Measurements from ENCODE around the gene DNMT3L. TPM values are rescaled to one million over a fixed set of nuclear protein-coding genes. Genes with fewer than 3 reads are reported as not detected.

DNMT3L gene
- total RNA-seq, 1 donor from 2014 or later, result not detected

DNA sequence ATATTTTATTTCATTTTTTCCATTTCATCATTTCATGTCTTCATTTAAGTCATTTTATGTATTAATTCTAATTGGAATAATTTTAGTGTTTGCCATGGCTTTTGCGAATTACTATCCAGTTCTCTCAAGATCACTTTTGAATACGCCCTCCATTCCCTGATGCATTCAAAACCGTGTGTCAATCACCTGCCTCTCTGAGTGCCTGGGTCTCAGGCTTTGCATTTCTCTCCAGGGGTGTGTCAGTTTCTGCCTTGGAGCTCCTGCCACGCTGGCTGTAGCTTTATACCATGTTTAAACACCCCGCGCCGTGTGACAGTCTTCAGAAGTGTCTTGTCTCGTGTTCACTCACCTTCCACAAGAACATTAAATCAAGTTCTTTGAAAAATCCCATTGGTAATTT, 7.4 kb upstream of the DNMT3L start:
- no peak for TF ChIP-seq CTCF (conservative IDR thresholded peaks at IDR 0.05)
- Mint-ChIP-seq H3K4me3 (no peak overlapping the region), H3K36me3 (ENCODE audit: low read depth) (no peaks in the 10 kb centered on the region), H3K4me1 (no peaks in the 10 kb centered on the region), H3K27ac (ENCODE audit: unreplicated experiment) (no peak overlapping the region), H3K9me3 (no peaks in the 10 kb centered on the region), H3K27me3 (ENCODE audit: low read depth) (no peaks in the 10 kb centered on the region)
- DNase-seq (ENCODE audit: low read depth, low spot score), result no peak

DNA sequence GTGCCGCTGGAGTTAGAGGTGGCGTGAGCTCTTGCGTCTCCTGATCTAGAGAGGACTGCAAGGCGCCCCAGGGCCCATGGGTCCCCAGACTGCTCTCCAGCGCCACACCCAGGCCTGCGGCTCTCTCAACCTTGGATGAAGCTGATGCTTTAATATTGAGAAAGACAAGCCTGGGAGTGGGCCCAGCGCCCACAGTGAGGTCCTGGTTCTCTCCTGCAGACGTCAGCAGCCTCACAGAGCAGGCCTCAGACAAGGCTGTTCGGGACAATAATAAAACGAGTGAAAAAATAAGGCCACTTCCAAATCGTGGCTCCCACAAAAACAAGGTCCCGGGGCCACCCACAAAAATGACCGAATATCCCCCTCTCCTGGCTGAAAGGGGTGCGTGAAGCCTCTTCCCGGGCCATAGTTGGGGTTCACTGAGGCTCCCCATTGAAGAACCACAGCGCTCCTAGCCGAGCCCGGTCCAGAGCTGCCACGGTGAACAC, 6.0 kb upstream of the DNMT3L start:
- Mint-ChIP-seq H3K36me3 (ENCODE audit: low read depth) (no peaks in the 10 kb centered on the region), H3K4me3 (no peak overlapping the region), H3K27ac (ENCODE audit: unreplicated experiment) (no peak overlapping the region), H3K4me1 (peaks cover 5% of the 10 kb centered on the region), H3K27me3 (ENCODE audit: low read depth) (no peaks in the 10 kb centered on the region), H3K9me3 (no peaks in the 10 kb centered on the region)
- TF ChIP-seq CTCF (conservative IDR thresholded peaks at IDR 0.05), result no peak
- DNase-seq (ENCODE audit: low read depth, low spot score), result no peak

- H3K27me3 Mint-ChIP-seq (ENCODE audit: low read depth), result no peaks in the 10 kb centered on the region
- DNase-seq (ENCODE audit: low read depth, low spot score), result no peak
- no peaks in the 10 kb centered on the region for H3K9me3 Mint-ChIP-seq
- no peak overlapping the region for H3K27ac Mint-ChIP-seq (ENCODE audit: unreplicated experiment)
- H3K36me3 Mint-ChIP-seq (ENCODE audit: low read depth), result no peaks in the 10 kb centered on the region
- H3K4me1 Mint-ChIP-seq, result peaks cover 5% of the 10 kb centered on the region
- H3K4me3 Mint-ChIP-seq, result no peak overlapping the region
- no peak for TF ChIP-seq CTCF (conservative IDR thresholded peaks at IDR 0.05)
Observed at GRCh38 chr21:44265734-44266270, 4.1 kb upstream of the DNMT3L start.

DNA sequence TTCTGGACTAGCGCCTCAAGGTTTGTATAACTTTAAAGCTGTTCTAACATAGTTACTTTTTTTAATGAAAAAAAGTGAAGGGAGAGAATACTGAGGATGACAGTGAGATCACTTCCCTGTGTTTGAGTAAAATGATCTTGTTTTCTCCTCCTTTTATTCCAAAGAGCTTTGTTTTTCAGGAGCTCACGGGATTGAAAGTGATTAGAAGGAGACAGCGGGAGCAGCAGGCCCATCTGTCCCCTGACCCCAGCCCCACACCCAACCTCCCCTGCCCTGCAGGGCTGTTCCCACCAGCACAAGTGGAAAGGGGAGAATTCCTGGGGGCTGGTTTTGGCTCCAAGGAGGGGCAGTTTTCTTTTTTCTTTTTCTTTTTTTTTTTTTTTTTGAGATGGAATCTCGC, 2.1 kb upstream of the DNMT3L start:
- no peaks in the 10 kb centered on the region for H3K27me3 Mint-ChIP-seq (ENCODE audit: low read depth)
- no peaks in the 10 kb centered on the region for H3K36me3 Mint-ChIP-seq (ENCODE audit: low read depth)
- peak overlapping the region; percentile 31 for H3K4me3 Mint-ChIP-seq
- no peaks in the 10 kb centered on the region for H3K9me3 Mint-ChIP-seq
- no peak overlapping the region for H3K27ac Mint-ChIP-seq (ENCODE audit: unreplicated experiment)
- H3K4me1 Mint-ChIP-seq, result peaks cover 5% of the 10 kb centered on the region
- no peak for DNase-seq (ENCODE audit: low read depth, low spot score)
- TF ChIP-seq CTCF (conservative IDR thresholded peaks at IDR 0.05), result no peak

DNA sequence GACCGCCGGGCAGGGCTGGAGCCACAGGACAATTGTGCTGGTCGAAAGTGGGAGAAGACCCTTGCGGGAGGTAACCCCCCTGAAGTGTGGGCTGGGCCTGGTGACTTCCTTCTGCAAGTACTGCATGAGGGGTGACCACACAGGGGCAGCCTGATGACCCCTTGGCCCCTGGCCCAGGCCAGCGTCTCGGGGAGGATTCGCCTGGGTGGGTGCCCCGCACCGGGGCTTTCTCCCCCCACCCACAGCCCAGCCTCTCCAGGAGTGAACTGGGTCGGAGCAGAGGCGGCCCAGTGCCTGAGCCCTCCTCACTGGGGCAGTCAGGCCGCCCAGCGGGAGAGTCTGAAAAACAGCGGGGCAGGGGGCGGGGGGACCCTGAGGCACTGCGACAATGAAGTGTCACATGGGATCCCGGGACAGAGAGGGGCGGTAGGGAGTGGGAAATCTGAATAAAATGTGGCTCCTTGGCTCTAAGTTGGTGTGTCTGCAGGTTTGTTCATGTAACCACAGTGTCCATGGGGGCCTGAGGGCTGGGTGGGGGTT, 1.6 kb upstream of the DNMT3L start:
- Mint-ChIP-seq H3K9me3 (no peaks in the 10 kb centered on the region), H3K4me3 (peak overlapping the region; percentile 31), H3K27me3 (ENCODE audit: low read depth) (no peaks in the 10 kb centered on the region), H3K36me3 (ENCODE audit: low read depth) (no peaks in the 10 kb centered on the region), H3K27ac (ENCODE audit: unreplicated experiment) (no peak overlapping the region), H3K4me1 (peaks cover 5% of the 10 kb centered on the region)
- no peak for TF ChIP-seq CTCF (conservative IDR thresholded peaks at IDR 0.05)
- DNase-seq (ENCODE audit: low read depth, low spot score), result peak; percentile 44
